Body of pancreas (tissue), 4 donors: Measurements from ENCODE around the gene TM2D3.

Experiments used
- CTCF ChIP-seq, 7 experiments: fragments of 450-650 bp in 4 of 7; fragments of 200-600 bp in 3 of 7; sonication (generic) in 3 of 7; IDR thresholded peaks; one replicate each; pipeline ENCODE4 v1.5.1; 2016 to 2019; ENCODE audit warnings: antibody characterized with exemption in 7 of 7
- POLR2A ChIP-seq, 3 donors: fragments of 450-650 bp; IDR thresholded peaks; one replicate each; pipeline ENCODE4 v1.6.1; 2016; ENCODE audit warnings: antibody characterized with exemption in 3 of 3, mild to moderate bottlenecking in 2 of 3

GRCh38 chr15:101637516-101637915, 14.7 kb downstream of the TM2D3 start:
- TF ChIP-seq CTCF (IDR thresholded peaks at IDR 0.05): no peak
- TF ChIP-seq POLR2A (IDR thresholded peaks at IDR 0.05): no peak
